GM10266 (cell line): ENCODE data around the gene GNB3.
A peak's percentile ranks its signal among the peaks of the same experiment; 100 is the strongest.

ENCODE experiments used
- DNase-seq: peaks from one replicate; pipeline ENCODE4 v3.0.0; 2012; ENCODE audit errors: extremely low spot score
- TF ChIP-seq, protein P1 (sequence below): IDR thresholded peaks from 2 replicates; pipeline ENCODE4 v1.5.1; 2012; ENCODE audit warnings: mild to moderate bottlenecking, low read depth; ENCODE audit not compliant: control insufficient read depth, insufficient read depth; ENCODE audit errors: missing control alignments

Gene GNB3

DNA sequence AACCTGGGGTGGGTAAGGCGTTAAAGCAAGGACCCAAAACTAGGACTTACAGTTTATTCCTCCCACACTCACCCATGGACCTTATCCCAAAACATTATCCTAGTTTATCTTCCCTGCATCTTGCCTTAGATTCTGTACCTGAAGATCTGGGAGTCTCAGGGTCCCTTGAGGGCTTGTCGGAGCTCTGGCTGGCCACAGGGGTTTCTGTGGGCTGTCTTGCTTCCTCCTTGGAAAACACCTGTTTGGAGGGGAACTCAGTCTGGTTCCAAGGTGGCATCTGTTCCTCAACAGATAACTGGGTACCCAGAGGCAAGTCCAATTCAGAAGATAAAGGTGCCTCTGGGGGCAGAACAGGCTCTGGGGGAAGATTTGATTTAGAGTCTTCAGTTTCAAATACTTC lies 8.7 kb downstream of the GNB3 start:
- no peak for DNase-seq
- TF ChIP-seq, protein P1, sequence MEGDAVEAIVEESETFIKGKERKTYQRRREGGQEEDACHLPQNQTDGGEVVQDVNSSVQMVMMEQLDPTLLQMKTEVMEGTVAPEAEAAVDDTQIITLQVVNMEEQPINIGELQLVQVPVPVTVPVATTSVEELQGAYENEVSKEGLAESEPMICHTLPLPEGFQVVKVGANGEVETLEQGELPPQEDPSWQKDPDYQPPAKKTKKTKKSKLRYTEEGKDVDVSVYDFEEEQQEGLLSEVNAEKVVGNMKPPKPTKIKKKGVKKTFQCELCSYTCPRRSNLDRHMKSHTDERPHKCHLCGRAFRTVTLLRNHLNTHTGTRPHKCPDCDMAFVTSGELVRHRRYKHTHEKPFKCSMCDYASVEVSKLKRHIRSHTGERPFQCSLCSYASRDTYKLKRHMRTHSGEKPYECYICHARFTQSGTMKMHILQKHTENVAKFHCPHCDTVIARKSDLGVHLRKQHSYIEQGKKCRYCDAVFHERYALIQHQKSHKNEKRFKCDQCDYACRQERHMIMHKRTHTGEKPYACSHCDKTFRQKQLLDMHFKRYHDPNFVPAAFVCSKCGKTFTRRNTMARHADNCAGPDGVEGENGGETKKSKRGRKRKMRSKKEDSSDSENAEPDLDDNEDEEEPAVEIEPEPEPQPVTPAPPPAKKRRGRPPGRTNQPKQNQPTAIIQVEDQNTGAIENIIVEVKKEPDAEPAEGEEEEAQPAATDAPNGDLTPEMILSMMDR = no peak

DNA sequence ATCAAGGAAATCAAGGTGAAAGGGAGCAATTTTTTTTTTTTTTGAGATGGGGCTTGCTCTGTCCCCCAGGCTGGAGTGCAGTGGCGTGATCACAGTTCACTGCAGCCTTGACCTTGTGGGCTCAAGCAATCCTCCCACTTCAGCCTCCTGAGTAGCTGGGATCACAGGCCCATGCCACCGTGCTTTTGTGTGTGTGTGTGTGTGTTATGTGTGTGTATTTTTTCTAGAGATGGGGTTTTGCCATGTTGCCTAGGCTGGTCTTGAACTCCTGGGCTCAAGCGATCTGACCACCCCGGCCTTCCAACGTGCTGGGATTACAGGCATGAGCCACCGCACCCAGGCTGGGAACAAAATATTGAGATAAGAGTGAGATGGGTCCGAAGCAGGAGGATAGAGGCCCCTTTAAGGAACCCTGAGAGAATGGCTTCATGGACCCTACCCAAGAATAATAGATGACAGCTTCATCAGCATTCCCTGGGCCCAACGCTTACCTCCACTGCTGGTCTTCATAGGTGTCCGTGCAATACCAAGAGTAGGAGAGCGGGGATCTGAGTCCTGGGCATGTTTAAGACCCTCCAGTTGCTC lies 9.3 kb downstream of the GNB3 start:
- TF ChIP-seq, protein P1 = no peak
- DNase-seq = no peak

GRCh38 chr12:6850796-6851152 lies 10.0 kb downstream of the GNB3 start:
- TF ChIP-seq, protein P1 = no peak
- no peak for DNase-seq

DNA sequence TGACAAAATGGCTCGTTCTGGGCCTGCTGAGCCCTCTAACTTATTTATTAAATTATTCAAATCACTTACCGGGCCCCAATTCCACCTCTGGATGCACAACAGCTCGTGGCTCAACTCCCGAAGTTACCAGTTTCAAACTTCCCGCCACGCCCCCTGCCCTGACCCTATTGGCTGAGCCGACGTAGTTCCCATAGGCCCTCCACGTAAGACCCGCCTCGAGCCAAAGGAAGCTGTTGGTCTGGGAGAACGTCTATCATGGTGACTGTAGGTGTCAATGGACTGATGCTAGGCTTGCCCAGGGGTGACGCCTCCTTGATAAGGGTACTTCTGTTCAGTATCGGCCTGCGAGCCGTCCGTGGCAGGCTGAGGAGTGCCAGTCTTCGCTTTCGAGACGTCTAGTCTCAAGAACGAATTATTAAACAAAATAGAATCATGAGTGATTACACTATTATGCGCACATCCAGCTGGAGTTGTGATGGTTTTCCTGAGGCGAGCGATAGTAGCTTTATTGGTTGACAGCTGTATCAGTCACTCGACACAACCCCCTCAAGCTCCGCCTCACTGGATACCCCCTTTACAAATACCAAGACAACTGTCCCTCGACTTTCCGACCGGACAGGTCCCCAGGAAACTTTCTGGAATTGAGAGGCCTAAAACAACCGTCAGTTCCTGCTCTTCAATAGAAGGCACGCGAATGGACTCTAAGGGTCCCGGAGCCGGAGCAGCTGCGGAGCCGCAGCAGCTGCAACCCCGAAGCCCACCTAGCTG lies 10.6 kb downstream of the GNB3 start, which contains the start of gene CDCA3:
Gene CDCA3, minus strand, starts transcription at position 134 of the 768 bp plus-strand sequence. CDS start 334 bp downstream, outside the sequence.
- DNase-seq = peak; percentile 99
- TF ChIP-seq, protein P1 = no peak

DNA sequence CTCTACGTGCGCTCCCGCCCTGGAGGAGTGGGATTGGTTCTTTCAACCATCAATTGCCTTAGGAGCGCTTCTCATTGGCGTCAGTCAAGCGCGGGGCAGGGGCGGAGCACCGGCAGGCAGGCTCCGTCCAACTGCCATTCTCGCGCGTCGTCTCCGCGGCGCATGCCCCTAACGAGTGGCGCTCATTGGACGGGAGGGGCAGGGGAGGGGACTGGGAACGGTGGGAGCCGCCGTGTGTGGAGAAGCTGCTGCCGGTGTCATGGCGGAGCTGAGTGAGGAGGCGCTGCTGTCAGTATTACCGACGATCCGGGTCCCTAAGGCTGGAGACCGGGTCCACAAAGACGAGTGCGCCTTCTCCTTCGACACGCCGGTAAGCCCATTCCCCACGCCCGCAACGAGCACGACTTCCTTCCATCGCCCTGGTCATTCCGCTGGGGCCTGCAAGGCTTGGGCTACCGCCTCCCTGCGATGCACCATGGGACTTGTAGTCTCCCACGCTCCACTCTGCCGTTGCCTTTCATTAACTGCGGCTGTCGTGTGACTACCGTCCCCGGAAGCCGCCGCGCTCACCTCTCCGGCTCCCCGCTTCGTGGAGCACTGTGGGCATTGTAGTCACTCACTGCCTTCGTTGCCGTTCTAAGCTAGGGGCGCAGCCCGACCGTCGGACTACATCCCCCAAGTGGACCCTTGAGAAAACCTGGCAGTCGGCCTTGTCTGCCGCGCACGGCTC lies 11.4 kb downstream of the GNB3 start, which contains the start of gene USP5:
Gene USP5, plus strand, starts transcription at position 230 of the 730 bp plus-strand sequence. Its CDS starts 30 bp downstream, at position 260.
- peak; percentile 93 for DNase-seq
- TF ChIP-seq, protein P1 = no peak

- TF ChIP-seq, protein P1 = no peak
- no peak for DNase-seq
Observed at GRCh38 chr12:6852651-6853354, 12.1 kb downstream of the GNB3 start.

DNA sequence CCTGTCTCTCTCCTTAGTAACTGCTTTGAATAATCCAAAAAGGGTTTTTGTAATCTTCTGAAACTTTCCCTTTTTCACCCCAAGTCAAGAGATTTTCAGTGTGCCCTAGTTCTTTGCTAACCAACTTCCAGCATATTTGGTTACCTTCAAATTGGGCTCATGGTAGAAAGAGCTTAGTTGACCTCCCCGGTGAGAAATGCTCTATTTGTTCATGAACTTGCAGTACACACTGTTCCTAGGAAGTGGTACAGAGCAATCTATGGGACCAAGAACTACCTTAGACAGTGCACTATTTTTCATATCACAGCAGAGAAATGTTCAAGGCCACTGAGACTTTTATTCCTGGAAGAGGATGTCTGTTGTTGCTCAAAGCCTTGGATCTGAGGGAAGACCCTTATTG lies 12.9 kb downstream of the GNB3 start:
- TF ChIP-seq, protein P1 = no peak
- no peak for DNase-seq
